ENCODE measurements around the gene ETV3. TPM values are rescaled to one million over a fixed set of nuclear protein-coding genes. Genes with fewer than 3 reads are reported as not detected.

The ETV3 gene
- total and polyA plus RNA-seq, 2 of the 8 experiments (the other 6 are each of a cell fraction or from before 2014, with no cell fraction given), result 6.0 to 23.8 TPM

GRCh38 chr1:157167437-157167836 is 29.2 kb upstream of the ETV3 start:
- H4K5ac ChIP-seq (ENCODE audit: insufficient read length, low read depth, low read length), result no peak overlapping the region
- no peak overlapping the region for H2AK5ac ChIP-seq (ENCODE audit: low read depth, low read length)
- H4K20me1 ChIP-seq (replicated peaks in 1 of 2; ENCODE audit: control insufficient read depth in 1 of 2, insufficient read depth in 2 of 2, low read length in 2 of 2), result no peaks in the 10 kb centered on the region
- TF ChIP-seq ATF3 (IDR thresholded peaks at IDR 0.05; ENCODE audit: insufficient read depth, low read depth, low read length), result no peak
- TF ChIP-seq SIRT6 (IDR thresholded peaks at IDR 0.05; ENCODE audit: low read length), result no peak
- TF ChIP-seq SUZ12 (IDR thresholded peaks at IDR 0.05; ENCODE audit: low read length), result no peak
- no peak for TF ChIP-seq RAD21 (IDR thresholded peaks at IDR 0.05 in 1 of 2, conservative IDR thresholded peaks at IDR 0.05 in 1 of 2; ENCODE audit: low read depth in 2 of 2, low read length in 2 of 2)
- no peak for TF ChIP-seq ASH2L (IDR thresholded peaks at IDR 0.05; ENCODE audit: low read length)
- no peak for TF ChIP-seq CBX8 (IDR thresholded peaks at IDR 0.05; ENCODE audit: borderline replicate concordance, low read depth, low read length)
- no peak for TF ChIP-seq RNF2 (IDR thresholded peaks at IDR 0.05; ENCODE audit: borderline replicate concordance, low read depth, low read length, missing control alignments, poor library complexity, severe bottlenecking)
- no peak for TF ChIP-seq MAFK (IDR thresholded peaks at IDR 0.05; ENCODE audit: low read depth, low read length)
- H2BK5ac ChIP-seq (ENCODE audit: low read depth, low read length), result no peak overlapping the region
- no peak overlapping the region for H2AFZ ChIP-seq (ENCODE audit: low read length)
- H4K8ac ChIP-seq (ENCODE audit: extremely low read depth, insufficient read depth, low read length), result no peak overlapping the region
- no peaks in the 10 kb centered on the region for H3K36me3 ChIP-seq (ENCODE audit: control insufficient read depth in 2 of 4, insufficient read depth in 4 of 4, low read length in 3 of 4)
- 90% methylated on average over 4 of the region's 4 CpGs; no CpG with 5 or more reads in 1 of the 2 experiments for WGBS, 2 experiments (ENCODE audit: extremely low coverage in 1 of 2, insufficient coverage in 1 of 2, insufficient read length in 1 of 2, insufficient replicate concordance in 2 of 2, low coverage in 1 of 2, low lambda C conversion rate in 2 of 2, missing lambda C conversion rate in 1 of 2)
- no peak overlapping the region for H3K4ac ChIP-seq (replicated peaks; ENCODE audit: insufficient read length, low read depth, low read length)
- H3K56ac ChIP-seq (replicated peaks; ENCODE audit: insufficient read length, low read depth, low read length), result no peak overlapping the region
- H4K91ac ChIP-seq (replicated peaks; ENCODE audit: insufficient read length, low read length), result no peak overlapping the region
- FAIRE-seq (no peak), DNase-seq (ENCODE audit: low read depth in 1 of 2, low spot score in 2 of 2) (no peak)
- peaks cover 2 to 10% (median 7%) of the 10 kb centered on the region in 4 experiments for H3K4me1 ChIP-seq (replicated peaks in 1 of 4; ENCODE audit: control insufficient read depth in 3 of 4, insufficient read depth in 4 of 4, low read length in 3 of 4)
- H3K4me2 ChIP-seq (ENCODE audit: insufficient read depth in 1 of 2, low read depth in 2 of 2, low read length in 2 of 2), result no peak overlapping the region
- no peak overlapping the region for H3K14ac ChIP-seq (ENCODE audit: insufficient read length)
- H3K23ac ChIP-seq (ENCODE audit: insufficient read length), result no peak overlapping the region
- no peak overlapping the region for H3K4me3 ChIP-seq (ENCODE audit: extremely low read depth in 1 of 4, insufficient read depth in 2 of 4, low read depth in 3 of 4, low read length in 4 of 4)
- no peaks in the 10 kb centered on the region for H3K27me3 ChIP-seq (replicated peaks in 1 of 4; ENCODE audit: control insufficient read depth in 3 of 4, extremely low read depth in 1 of 4, insufficient read depth in 3 of 4, low read length in 3 of 4)
- H3K9me3 ChIP-seq (ENCODE audit: insufficient read depth in 2 of 2, low read depth in 1 of 2, low read length in 1 of 2), result no peaks in the 10 kb centered on the region
- no peak overlapping the region for H3K18ac ChIP-seq (ENCODE audit: extremely low read depth, low read length)
- H2BK120ac ChIP-seq (replicated peaks; ENCODE audit: low read depth, low read length), result no peak overlapping the region
- POLR2A ChIA-PET (ENCODE audit: partially characterized antibody), result no interaction called here
- no peak overlapping the region for H3K9ac ChIP-seq (replicated peaks in 1 of 4; ENCODE audit: extremely low read depth in 1 of 4, low read depth in 3 of 4, low read length in 3 of 4)
- no peaks in the 10 kb centered on the region for H3K79me2 ChIP-seq (ENCODE audit: control insufficient read depth in 1 of 2, insufficient read depth in 2 of 2, low read length in 2 of 2)
- H3K79me1 ChIP-seq (ENCODE audit: low read depth, low read length), result no peaks in the 10 kb centered on the region
- H2BK15ac ChIP-seq (ENCODE audit: low read length), result no peak overlapping the region
- CTCF ChIA-PET (ENCODE audit: partially characterized antibody), result interaction anchor here (0.7 to 1.7 kb wide), 5 partner anchors 10 to 29 kb away, joined by 4 to 8 read pairs (median 4); no protein-coding TSS in a partner anchor
- H3K23me2 ChIP-seq (ENCODE audit: low read depth, low read length), result no peaks in the 10 kb centered on the region
- no peak overlapping the region for H2BK12ac ChIP-seq (ENCODE audit: low read depth, low read length)
- H2BK20ac ChIP-seq (ENCODE audit: low read length), result no peak overlapping the region
- H3K27ac ChIP-seq (ENCODE audit: low read depth, low read length), result no peak overlapping the region

Measured in H1 (cell line).